IPS-20b (cell line): Measurements from ENCODE around the gene COL18A1.

ENCODE experiments used
- H3K27ac ChIP-seq: one replicate; pipeline ENCODE4 v1.5.1; 2013; ENCODE audit warnings: low read length
- H3K27me3 ChIP-seq: 2 replicates; pipeline ENCODE4 v1.6.1; 2013; ENCODE audit warnings: mild to moderate bottlenecking, low read length, inconsistent platforms; ENCODE audit not compliant: insufficient read depth
- H3K36me3 ChIP-seq: 2 replicates; pipeline ENCODE4 v1.6.1; 2013; ENCODE audit warnings: low read depth, mild to moderate bottlenecking, inconsistent platforms, low read length, moderate library complexity; ENCODE audit not compliant: insufficient read depth
- H3K4me1 ChIP-seq: 2 replicates; pipeline ENCODE4 v1.6.1; 2013; ENCODE audit warnings: mild to moderate bottlenecking, control low read depth, inconsistent platforms, low read length, moderate library complexity; ENCODE audit not compliant: insufficient read depth
- H3K4me3 ChIP-seq: 2 replicates; pipeline ENCODE4 v1.5.1; 2013; ENCODE audit warnings: mild to moderate bottlenecking, low read length, inconsistent platforms
- H3K9ac ChIP-seq: 2 replicates; pipeline ENCODE4 v1.6.1; 2013; ENCODE audit warnings: low read depth, mild to moderate bottlenecking, inconsistent platforms, low read length, moderate library complexity
- H3K9me3 ChIP-seq: 2 replicates; pipeline ENCODE4 v1.6.1; 2013; ENCODE audit warnings: mild to moderate bottlenecking, low read depth, low read length, inconsistent platforms; ENCODE audit not compliant: insufficient read depth

The COL18A1 gene

GRCh38 chr21:45551783-45552695 is 147.1 kb downstream of the COL18A1 start:
- H3K9ac ChIP-seq: no peak overlapping the region
- H3K36me3 ChIP-seq: no peaks in the 10 kb centered on the region
- no peak overlapping the region for H3K4me3 ChIP-seq
- no peaks in the 10 kb centered on the region for H3K27me3 ChIP-seq
- no peak overlapping the region for H3K27ac ChIP-seq
- peaks cover 3% of the 10 kb centered on the region; the same call in 1 of the 2 replicates for H3K4me1 ChIP-seq
- no peaks in the 10 kb centered on the region for H3K9me3 ChIP-seq

DNA sequence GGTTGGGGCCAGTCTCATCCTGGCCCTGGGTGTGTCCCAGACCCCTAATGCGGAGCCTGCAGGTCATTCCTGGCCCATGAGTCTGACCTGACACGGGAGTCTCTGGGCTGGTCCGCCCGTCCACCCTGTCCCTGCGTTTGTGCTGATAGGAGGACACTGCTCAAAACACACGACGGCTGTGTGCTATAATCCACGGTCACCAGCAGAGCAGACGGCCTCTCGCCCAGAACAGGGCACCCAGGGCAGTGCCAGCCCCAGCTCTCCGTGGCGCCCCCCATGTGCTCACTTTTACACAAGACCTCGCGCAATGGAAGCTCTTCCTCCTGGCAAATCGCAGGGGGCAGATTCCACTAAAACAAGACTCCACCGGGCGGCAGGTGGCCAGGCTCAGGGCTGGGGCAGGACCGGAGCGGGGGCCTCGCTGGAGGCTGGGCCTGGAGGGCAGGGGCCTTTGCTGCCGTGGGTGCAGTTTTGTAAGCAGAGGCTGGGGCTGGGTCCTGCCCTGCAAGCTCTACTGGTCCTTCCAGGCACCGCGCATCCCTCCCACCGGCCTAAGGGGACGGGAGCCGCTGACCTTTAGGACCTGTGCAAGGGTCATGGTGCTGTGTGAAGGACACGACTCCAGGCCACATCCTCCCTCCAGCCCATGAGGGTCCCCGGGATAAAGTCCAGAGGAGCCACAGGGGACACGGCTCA is 147.9 kb downstream of the COL18A1 start:
- no peak overlapping the region for H3K4me3 ChIP-seq
- no peak overlapping the region for H3K27ac ChIP-seq
- H3K36me3 ChIP-seq: no peaks in the 10 kb centered on the region
- H3K27me3 ChIP-seq: no peaks in the 10 kb centered on the region
- H3K9ac ChIP-seq: no peak overlapping the region
- H3K4me1 ChIP-seq: peaks cover 3% of the 10 kb centered on the region; the same call in 1 of the 2 replicates
- no peaks in the 10 kb centered on the region for H3K9me3 ChIP-seq

GRCh38 chr21:45554477-45555175 is 149.7 kb downstream of the COL18A1 start:
- peaks cover 3% of the 10 kb centered on the region; the same call in 1 of the 2 replicates for H3K4me1 ChIP-seq
- H3K4me3 ChIP-seq: peak overlapping the region; percentile 61
- H3K27me3 ChIP-seq: no peaks in the 10 kb centered on the region
- no peak overlapping the region; the same call in 1 of the 2 replicates for H3K9ac ChIP-seq
- H3K27ac ChIP-seq: no peak overlapping the region
- H3K36me3 ChIP-seq: no peaks in the 10 kb centered on the region
- H3K9me3 ChIP-seq: no peaks in the 10 kb centered on the region

GRCh38 chr21:45555251-45555556 is 150.2 kb downstream of the COL18A1 start:
- H3K27me3 ChIP-seq: no peaks in the 10 kb centered on the region
- no peak overlapping the region for H3K9ac ChIP-seq
- peaks cover 3% of the 10 kb centered on the region; the same call in 1 of the 2 replicates for H3K4me1 ChIP-seq
- no peak overlapping the region for H3K4me3 ChIP-seq
- no peaks in the 10 kb centered on the region for H3K9me3 ChIP-seq
- H3K36me3 ChIP-seq: no peaks in the 10 kb centered on the region
- H3K27ac ChIP-seq: no peak overlapping the region

- Histone ChIP-seq H3K4me1 (no peaks in the 10 kb centered on the region), H3K9ac (peak overlapping the region; percentile 37; the same call in 1 of the 2 replicates), H3K4me3 (peak overlapping the region; percentile 64), H3K36me3 (no peaks in the 10 kb centered on the region), H3K27me3 (no peaks in the 10 kb centered on the region), H3K27ac (no peak overlapping the region), H3K9me3 (no peaks in the 10 kb centered on the region)
Observed at GRCh38 chr21:45555557-45556301, 150.8 kb downstream of the COL18A1 start.

- Histone ChIP-seq H3K9me3 (no peaks in the 10 kb centered on the region), H3K36me3 (no peaks in the 10 kb centered on the region), H3K27ac (no peak overlapping the region), H3K4me1 (no peaks in the 10 kb centered on the region), H3K9ac (no peak overlapping the region), H3K27me3 (no peaks in the 10 kb centered on the region), H3K4me3 (peak overlapping the region; percentile 64; the same call in 1 of the 2 replicates)
Observed at GRCh38 chr21:45556302-45556644, 151.3 kb downstream of the COL18A1 start.

DNA sequence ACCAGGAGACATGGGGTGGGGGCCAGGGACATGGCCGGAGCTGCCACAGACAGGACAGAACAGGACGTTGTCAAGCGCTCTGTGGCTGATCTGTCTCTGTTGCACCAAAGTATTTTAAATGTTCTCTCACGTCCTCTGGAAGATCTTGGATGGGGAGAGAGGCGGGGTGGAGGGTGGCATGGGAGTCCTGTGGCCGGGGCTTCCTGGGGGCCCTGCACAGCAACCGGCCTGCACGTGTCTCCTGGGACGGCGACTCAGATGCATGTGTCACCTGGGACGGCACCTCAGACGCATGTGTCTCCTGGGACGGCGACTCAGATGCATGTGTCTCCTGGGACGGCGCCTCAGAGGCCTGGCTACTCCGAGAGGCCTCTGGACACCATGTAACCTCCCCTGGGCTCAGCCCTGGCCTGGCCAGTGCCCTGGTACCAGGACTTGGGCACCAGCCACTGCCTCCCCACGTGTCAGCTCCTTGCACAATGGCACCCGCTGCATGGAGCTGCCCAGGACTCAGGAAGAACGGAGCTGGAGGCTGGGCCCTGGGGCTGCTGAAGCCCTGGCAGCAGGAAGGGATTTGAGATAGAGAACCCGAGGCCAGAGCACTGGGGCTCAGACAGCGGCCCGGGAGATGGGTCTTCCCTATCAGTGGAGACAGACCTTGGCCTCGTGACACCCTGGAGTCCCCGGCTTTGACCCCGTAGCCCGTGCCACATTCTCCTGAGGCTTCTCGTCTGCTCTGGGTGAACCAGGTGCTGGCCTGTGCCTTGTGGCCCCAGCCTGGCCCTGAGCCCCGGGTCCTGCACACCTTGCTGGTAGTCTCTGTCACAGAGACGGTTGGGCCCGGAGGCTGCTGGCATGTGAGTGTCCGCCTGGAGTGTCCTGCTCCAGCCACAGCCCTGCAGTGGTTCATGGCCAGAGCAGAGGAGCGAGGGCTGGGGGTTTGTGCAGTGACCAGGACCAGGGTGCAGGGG is 152.0 kb downstream of the COL18A1 start:
- H3K9me3 ChIP-seq: no peaks in the 10 kb centered on the region
- H3K27me3 ChIP-seq: no peaks in the 10 kb centered on the region
- H3K9ac ChIP-seq: no peak overlapping the region
- H3K4me3 ChIP-seq: no peak overlapping the region
- H3K4me1 ChIP-seq: no peaks in the 10 kb centered on the region
- H3K36me3 ChIP-seq: no peaks in the 10 kb centered on the region
- H3K27ac ChIP-seq: no peak overlapping the region

DNA sequence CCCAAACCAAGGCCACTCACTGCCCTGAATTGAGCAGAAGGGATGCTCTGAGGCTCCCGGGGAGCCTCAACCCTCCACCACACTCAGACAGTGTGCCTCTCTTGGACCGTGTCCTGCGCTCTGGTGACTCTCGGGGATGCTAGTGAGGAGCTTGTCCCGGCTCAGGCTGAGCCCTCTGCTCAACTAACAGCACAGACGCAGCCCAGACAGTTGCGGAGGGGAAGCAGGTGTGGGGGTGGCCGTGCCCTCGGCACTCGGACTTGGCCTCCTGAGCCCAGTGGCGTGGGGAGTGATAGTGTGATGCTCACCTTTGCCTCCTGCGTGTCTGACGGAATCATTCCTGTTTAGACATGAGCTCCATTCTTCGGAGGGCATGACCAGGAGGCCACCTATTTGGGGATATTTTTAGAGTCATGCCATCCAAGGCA is 152.7 kb downstream of the COL18A1 start:
- H3K9ac ChIP-seq: no peak overlapping the region
- H3K27ac ChIP-seq: no peak overlapping the region
- H3K9me3 ChIP-seq: no peaks in the 10 kb centered on the region
- H3K36me3 ChIP-seq: no peaks in the 10 kb centered on the region
- H3K4me1 ChIP-seq: no peaks in the 10 kb centered on the region
- H3K27me3 ChIP-seq: peaks cover 5% of the 10 kb centered on the region
- no peak overlapping the region for H3K4me3 ChIP-seq

- Histone ChIP-seq H3K27me3 (peaks cover 10% of the 10 kb centered on the region), H3K36me3 (no peaks in the 10 kb centered on the region)
Observed at GRCh38 chr21:45558044-45558721, 153.2 kb downstream of the COL18A1 start.

More at GRCh38 chr21:45558044-45558721, 153.2 kb downstream of the COL18A1 start:
- Histone ChIP-seq H3K9ac (no peak overlapping the region), H3K4me3 (no peak overlapping the region), H3K9me3 (no peaks in the 10 kb centered on the region), H3K4me1 (no peaks in the 10 kb centered on the region), H3K27ac (no peak overlapping the region)
